Ecto neural progenitor cell (in vitro differentiated cells): Measurements from ENCODE around the gene CAT.

Source experiments
- DNase-seq: peaks from one replicate; pipeline ENCODE4 v3.0.0-alpha.2; 2018; ENCODE audit warnings: low spot score

The CAT gene

GRCh38 chr11:34499719-34500500 is 61.2 kb downstream of the CAT start:
- no peak for DNase-seq

GRCh38 chr11:34501500-34501899 is 62.8 kb downstream of the CAT start:
- DNase-seq: no peak

GRCh38 chr11:34501949-34502348 is 63.2 kb downstream of the CAT start:
- DNase-seq: no peak

GRCh38 chr11:34502949-34503348 is 64.2 kb downstream of the CAT start:
- no peak for DNase-seq

- DNase-seq: no peak
Measured at GRCh38 chr11:34505874-34506273, 67.1 kb downstream of the CAT start.

GRCh38 chr11:34507156-34507555 is 68.4 kb downstream of the CAT start:
- no peak for DNase-seq

- no peak for DNase-seq
Measured at GRCh38 chr11:34507610-34508009, 68.9 kb downstream of the CAT start.

- DNase-seq: no peak
Measured at GRCh38 chr11:34508524-34508923, 69.8 kb downstream of the CAT start.

GRCh38 chr11:34509336-34509876 is 70.7 kb downstream of the CAT start:
- no peak for DNase-seq

GRCh38 chr11:34510218-34510617 is 71.5 kb downstream of the CAT start:
- DNase-seq: no peak

GRCh38 chr11:34510673-34511072 is 71.9 kb downstream of the CAT start:
- DNase-seq: no peak

GRCh38 chr11:34512840-34513681 is 74.3 kb downstream of the CAT start:
- peak; percentile 72 for DNase-seq

GRCh38 chr11:34513682-34514449 is 75.1 kb downstream of the CAT start, which contains the start of gene ELF5:
TSS of gene ELF5 (minus strand) at chr11:34513794. CDS start at chr11:34505749, 8,045 bp downstream.
- no peak for DNase-seq

- no peak for DNase-seq
Measured at GRCh38 chr11:34514597-34514996, 75.9 kb downstream of the CAT start.

- no peak for DNase-seq
Measured at GRCh38 chr11:34516247-34517040, 77.7 kb downstream of the CAT start.

GRCh38 chr11:34519595-34520235 is 81.0 kb downstream of the CAT start:
- DNase-seq: no peak

GRCh38 chr11:34521265-34521664 is 82.5 kb downstream of the CAT start:
- DNase-seq: no peak
